Measurements from ENCODE around the gene RASGRP4.

DNA sequence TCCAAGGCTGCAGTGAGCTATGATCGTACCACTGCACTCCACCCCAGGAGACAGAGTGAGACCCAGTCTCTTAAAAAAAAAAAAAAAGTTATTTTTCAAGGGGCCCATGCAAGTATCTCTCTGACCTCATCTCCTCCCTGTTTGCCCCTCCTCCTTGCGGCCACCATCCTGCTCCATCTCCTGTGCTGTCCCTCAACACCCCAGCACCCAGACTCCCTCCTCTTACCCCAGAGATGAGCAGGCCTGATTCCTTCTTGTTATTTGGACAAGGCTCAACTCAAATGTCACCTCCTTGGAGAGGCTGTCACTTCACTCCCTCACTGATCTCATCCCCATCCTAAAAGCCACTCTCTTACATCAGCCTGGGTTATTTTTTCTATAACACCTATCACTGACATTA, 11.9 kb upstream of the RASGRP4 start:
- TF ChIP-seq, protein P1, sequence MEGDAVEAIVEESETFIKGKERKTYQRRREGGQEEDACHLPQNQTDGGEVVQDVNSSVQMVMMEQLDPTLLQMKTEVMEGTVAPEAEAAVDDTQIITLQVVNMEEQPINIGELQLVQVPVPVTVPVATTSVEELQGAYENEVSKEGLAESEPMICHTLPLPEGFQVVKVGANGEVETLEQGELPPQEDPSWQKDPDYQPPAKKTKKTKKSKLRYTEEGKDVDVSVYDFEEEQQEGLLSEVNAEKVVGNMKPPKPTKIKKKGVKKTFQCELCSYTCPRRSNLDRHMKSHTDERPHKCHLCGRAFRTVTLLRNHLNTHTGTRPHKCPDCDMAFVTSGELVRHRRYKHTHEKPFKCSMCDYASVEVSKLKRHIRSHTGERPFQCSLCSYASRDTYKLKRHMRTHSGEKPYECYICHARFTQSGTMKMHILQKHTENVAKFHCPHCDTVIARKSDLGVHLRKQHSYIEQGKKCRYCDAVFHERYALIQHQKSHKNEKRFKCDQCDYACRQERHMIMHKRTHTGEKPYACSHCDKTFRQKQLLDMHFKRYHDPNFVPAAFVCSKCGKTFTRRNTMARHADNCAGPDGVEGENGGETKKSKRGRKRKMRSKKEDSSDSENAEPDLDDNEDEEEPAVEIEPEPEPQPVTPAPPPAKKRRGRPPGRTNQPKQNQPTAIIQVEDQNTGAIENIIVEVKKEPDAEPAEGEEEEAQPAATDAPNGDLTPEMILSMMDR (IDR thresholded peaks at IDR 0.05): no peak
- TF ChIP-seq EP300 (IDR thresholded peaks at IDR 0.05): no peak
